ENCODE data around the gene SMARCC2.

DNA sequence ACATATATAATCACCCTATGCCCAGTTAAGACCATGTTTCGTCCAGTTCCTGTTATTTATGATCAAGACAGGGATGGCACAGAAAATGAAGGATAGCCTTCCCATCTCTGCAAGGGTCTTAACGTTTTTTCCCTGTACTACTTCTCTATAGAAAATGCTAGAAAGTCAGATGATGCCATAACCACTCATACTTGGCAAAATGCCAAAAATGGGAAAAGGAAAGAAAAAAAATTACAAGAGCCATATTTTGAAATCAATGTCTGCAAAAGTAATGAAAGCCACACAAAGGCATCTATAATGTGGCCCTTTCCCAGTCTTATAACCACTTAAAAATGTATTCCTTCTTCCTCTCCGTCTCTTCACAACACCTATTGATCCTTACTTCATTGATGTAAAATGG is 38.7 kb downstream of the SMARCC2 start:
- no peak for TF ChIP-seq CTCF (IDR thresholded peaks at IDR 0.05; ENCODE audit: low read length)
- TF ChIP-seq EZH2 (optimal IDR thresholded peaks at IDR 0.05; ENCODE audit: low read depth, low read length) = no peak

Measured in MM.1S (cell line).